Measurements from ENCODE around the gene IFNL2. TPM values are rescaled to one million over a fixed set of nuclear protein-coding genes. Genes with fewer than 3 reads are reported as not detected.
"Not testable (repeated sequence)": the region's sequence is repeated elsewhere in the genome, so short reads cannot be mapped to it uniquely, and the experiment has no call there.

IFNL2 gene
- total RNA-seq, 1 experiment from 2014 or later: not detected

DNA sequence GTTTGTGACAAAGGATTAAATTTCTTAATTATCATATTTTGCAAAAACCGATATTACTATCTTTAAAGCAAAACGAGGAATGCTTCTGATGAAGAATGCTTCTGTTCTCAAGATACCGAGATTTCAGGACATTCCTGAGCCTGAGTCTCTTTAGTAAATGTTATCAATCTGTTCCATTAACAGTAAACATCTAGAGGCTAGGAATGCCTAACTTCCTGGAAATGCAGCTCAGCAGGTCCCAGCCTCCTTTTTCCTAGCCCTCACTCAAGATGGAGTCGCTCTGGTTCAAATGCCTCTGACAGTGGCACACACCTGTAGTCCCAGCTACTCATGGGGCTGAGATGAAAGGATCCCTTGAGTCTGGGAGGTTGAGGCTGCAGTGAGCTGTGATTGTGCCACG lies 17.1 kb upstream of the IFNL2 start:
- DNase-seq (ENCODE audit: low spot score): no peak
- in situ Hi-C loops (cut with HindIII; ENCODE audit: low sequenced_read_pairs): no loop called here

DNA sequence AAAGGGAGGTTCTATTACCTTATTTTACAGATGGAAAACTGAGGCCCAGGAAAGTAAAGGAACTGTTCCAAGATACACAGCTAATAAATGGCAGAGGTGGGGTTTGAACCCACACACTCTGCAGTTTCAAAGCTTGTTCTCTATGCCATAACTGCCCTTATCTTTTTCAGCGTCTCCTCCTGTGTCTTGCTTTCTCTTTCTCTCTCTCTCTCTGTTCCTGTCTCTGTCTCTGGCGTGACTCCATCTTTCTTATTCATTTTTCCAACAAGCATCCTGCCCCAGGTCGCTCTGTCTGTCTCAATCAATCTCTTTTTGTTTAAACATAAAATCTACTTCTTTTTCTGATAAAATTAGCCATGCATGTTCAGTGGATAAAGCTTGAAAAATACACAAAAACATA lies 16.4 kb upstream of the IFNL2 start:
- DNase-seq (ENCODE audit: low spot score): no peak
- in situ Hi-C loops (cut with HindIII; ENCODE audit: low sequenced_read_pairs): no loop called here

DNA sequence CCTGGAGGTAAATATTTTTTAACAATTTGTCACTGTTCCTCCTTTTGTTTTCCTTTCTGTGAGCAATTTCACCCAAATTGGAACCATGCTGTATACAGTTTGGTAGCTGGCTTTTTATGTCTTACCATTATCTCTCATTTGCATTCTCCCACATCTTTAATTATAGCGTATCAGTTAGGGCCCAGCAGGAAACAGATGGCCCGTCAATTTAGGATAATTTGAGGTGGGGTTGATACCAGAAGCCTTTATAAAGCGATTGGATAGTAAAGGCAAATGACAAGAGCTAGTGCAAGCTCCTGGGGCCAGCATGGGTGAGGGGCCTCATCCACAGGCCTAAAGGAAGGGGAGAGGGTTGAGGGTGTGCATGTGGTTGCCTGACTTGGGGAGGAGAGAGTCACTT lies 15.7 kb upstream of the IFNL2 start:
- in situ Hi-C loops (cut with HindIII; ENCODE audit: low sequenced_read_pairs): no loop called here
- no peak for DNase-seq (ENCODE audit: low spot score)

DNA sequence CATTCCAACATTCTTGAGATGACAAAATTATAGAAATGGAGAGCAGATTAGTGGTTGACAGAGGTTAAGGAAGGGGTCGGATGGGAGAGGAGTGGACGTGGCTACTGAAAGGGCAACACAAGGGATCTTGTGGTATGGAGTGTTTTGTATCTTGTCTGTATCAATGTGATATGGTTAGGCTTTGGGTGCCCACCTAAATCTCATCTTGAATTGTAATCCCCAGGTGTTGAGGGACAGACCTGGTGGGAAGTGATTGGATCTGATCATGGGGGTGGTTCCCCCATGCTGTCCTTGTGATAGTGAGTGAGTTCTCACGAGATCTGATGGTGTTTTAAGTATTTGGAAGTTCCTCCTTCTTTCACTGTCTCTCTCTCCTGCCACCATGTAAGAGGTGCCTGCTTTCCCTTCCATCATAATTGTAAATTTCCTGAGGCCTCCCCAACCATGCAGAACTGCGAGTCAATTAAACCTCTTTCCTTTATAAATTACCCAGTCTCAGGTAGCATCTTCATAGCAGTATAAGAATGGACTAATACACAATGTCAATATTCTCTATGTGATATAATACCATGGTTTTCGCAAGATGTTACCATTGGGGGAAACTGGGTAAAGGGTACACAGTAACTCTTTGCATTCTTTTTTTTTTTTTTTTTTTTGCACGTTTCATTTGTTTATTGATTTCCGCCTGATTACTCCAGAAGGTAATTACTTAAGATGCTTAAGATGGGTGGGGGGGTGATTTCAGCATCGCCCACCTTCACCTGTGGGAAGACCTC lies 14.6 kb upstream of the IFNL2 start:
- in situ Hi-C loops (cut with HindIII; ENCODE audit: low sequenced_read_pairs): no loop called here
- DNase-seq (ENCODE audit: low spot score): no peak

DNA sequence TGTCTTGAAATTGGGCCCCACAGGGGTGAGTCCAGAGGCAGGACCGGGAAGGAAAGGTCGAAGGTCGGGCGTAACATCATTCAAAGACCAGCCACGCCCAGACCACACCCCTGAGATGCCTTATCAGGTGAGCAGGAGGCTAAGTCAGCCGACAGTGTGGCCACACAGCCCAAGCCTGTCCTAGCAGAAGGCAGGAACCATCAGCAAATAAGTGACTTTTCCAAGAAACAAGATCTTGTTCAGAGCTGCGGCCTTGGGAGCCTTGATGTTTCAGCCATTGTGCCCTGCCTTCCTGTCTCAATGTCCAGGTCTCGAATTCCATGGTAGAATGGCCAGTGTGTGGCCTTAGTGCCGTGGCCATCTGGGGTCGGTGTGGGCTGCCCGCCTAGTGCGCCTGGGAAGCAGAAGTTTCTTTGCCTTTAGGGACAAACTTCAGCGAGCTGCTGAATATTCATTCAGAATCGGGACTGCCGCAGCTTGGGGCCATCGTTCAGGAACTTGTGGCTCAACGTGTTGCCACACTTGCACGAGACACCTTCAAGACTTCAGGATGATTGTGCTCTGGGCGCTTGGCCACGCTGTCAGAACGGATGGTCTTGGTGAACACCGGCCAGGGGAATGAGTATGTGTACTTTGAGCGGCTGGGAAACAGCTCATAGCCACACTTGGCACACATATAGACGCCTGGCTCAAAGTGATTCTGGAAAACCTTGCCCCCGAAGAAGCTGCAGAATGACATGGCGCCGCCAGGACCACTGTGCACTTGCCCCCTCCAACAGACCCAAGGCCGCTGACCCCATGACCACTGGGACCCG lies 13.5 kb upstream of the IFNL2 start:
- in situ Hi-C loops (cut with HindIII; ENCODE audit: low sequenced_read_pairs): no loop called here
- DNase-seq (ENCODE audit: low spot score): no peak

DNA sequence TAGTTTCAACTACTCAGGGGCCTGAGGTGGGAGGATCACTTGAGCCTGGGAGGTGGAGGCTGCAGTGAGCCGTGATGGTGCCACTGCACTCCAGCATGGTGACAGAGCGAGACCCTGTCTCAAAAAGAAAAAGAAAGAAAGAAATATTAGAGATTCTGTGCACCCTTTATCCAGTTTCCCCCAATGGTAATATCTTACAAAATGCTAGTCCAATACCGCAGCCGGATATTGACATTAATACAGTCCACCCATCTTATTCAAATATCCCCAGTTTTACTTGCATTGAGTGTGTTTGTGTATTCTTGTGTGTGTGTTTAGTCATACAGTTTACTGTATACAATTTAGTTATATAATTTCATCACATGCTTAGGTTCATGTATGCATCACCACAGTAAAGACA lies 11.0 kb upstream of the IFNL2 start:
- in situ Hi-C loops (cut with HindIII; ENCODE audit: low sequenced_read_pairs): no loop called here
- no peak for DNase-seq (ENCODE audit: low spot score)

DNA sequence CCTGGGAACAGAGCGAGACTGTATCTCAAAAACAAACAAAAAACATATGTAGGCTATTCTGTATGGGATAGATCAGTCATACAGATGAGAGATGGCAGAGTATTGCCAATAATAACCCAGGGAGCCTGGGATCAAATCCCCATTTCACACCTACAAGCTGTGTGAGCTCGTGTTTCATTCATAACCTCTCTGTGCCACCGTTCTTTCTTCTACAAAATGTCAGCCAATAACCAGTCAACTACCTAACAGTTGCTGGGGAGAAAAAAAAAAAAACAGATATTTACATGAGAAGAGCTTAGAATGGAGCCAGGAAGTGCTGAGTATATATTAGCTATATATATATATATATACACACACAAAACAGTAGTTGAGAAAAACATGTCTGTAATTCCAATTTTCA lies 6.5 kb upstream of the IFNL2 start:
- in situ Hi-C loops (cut with HindIII; ENCODE audit: low sequenced_read_pairs): no loop called here
- no peak for DNase-seq (ENCODE audit: low spot score)

DNA sequence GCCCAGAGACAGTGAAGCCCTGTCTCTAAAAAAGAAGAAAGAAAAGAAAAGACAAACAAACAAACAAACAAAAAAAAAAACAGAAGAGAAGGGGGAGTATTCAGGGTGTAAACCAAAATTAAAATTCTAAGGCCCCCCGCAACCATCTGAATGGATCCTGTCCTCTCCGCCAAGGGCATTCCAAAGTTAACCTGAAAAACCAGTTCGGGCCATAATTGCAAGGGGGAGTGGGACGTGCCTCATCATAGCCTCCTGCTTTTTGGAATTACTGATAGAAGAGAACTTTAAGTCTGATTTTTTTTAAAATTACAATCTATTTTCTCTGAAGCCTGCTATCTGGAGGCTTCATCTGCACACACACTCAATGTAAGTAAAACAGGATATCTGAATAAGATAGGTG lies 5.7 kb upstream of the IFNL2 start:
- DNase-seq (ENCODE audit: low spot score): no peak
- in situ Hi-C loops (cut with HindIII; ENCODE audit: low sequenced_read_pairs): no loop called here

DNA sequence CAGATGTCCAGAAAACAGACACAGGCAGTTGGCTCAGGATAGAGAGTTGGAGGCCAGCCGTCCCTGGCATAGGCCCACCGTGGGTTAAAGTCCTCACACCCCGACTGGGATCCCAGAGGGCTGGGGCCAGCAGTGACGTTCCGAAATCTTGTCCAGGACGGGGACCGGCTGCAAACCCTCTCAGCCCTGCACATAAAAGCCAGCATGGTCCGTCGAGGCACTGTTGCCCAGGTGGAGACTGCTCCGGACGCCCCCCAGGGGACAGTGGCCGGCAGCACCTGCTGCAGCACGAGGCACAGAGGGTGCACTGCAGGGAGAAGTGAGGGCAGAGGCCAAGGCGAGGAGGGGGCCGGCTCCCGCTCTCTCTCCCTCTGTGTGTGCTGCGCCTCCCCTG lies 4.3 kb upstream of the IFNL2 start:
- DNase-seq (ENCODE audit: low spot score): no peak

DNA sequence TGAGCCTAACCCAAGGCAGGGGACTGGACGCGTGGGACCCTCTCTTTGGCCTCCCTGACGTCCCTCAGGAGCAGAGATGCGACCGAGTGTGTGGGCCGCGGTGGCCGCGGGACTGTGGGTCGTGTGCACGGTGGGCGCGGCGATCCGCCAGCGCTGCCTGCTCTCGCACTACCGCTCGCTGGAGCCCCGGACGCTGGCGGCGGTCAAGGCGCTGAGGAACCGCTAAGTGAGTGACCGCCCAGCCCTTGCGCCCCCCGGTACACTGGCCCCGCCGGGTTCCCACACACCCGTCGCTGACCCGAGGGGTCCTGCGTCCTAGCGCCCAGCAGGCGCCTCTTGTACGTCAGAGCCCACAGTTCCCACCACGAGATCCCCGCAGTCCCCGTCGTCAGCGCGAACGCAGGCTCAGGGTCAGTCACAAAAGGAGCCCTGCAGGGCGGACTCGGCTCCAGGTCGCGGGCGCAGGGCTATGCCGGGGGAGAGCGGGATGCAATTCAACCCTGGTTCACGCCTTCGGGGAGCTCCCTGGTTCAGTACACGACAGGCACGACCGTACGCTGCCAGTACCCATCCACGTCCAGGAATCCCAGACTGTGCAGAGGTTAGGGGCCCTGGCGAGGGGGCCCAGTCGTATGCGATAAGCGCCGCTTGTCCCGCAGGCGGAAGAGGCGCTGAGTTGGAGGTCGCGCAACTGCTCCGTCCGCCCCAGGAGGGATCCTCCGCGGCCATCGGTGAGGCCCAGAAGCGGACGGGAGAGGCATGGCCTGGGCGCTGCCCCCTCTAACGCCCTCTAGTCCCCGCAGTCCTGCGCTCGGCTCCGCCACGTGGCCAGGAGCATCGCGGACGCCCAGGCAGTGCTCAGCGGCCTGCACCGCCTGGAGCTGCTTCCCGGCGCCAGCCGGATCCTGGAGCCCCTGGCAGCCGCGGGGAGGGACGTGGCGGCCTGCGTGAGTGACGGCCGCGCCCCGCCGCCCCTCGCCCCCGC lies 3.6 kb upstream of the IFNL2 start:
- in situ Hi-C loops (cut with HindIII; ENCODE audit: low sequenced_read_pairs): no loop called here
- DNase-seq (ENCODE audit: low spot score): peak; percentile 18

More for the DNA sequence above, 4.3 kb upstream of the IFNL2 start:
- in situ Hi-C loops (cut with HindIII; ENCODE audit: low sequenced_read_pairs): no loop called here

DNA sequence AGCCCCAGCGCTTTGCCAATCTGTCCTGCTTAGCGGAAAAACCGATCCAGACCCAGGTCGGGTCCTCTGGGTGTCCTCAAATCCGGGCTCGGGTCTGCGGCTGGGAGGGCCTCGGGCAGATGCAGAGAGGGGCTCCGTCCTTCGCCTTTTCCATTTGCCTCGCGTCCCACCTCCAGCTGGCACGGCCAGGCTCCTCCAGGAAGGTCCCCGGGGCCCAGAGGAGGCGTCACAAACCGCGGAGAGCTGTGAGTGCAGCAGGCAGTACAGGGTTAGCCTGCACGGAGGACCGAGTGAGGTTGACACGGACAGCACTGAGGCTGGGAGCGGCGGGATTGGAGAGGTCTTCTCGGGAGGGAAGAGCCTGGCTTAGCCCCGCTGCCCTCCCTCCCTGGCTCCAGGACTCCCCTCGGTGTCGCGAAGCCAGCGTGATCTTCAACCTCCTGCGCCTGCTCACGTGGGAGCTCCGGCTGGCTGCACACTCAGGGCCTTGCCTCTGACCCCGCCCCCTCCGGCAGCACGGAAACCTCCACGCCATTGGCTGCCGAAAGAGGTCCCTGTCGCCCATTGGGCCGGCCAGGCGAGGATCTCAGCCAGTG lies 2.8 kb upstream of the IFNL2 start:
- DNase-seq (ENCODE audit: low spot score): peak; percentile 33
- in situ Hi-C loops (cut with HindIII; ENCODE audit: low sequenced_read_pairs): no loop called here

DNA sequence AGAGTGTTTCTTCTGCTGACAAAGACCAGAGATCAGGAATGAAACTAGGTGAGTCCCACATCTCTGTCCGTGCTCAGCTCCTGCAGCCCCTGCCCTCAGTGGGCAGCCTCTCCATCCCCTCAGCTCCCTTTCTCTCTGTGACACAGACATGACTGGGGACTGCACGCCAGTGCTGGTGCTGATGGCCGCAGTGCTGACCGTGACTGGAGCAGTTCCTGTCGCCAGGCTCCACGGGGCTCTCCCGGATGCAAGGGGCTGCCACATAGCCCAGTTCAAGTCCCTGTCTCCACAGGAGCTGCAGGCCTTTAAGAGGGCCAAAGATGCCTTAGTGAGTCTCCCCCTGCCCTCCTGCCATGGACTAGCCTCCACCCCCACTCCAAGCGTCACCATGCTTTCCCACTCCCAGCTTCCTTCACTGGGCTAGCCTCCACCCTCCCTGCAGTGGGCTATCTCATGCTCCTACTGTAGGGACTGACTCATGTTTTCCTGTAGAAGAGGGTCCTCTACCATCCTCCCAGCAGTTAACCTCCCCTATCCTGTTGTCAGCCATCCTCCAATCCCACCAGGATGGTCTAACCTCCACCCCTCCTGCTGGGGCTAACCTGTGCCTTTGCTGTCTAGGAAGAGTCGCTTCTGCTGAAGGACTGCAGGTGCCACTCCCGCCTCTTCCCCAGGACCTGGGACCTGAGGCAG lies 481 bp downstream of the IFNL2 start:
- DNase-seq (ENCODE audit: low spot score); in situ Hi-C loops (cut with HindIII; ENCODE audit: low sequenced_read_pairs): not testable (repeated sequence)

DNA sequence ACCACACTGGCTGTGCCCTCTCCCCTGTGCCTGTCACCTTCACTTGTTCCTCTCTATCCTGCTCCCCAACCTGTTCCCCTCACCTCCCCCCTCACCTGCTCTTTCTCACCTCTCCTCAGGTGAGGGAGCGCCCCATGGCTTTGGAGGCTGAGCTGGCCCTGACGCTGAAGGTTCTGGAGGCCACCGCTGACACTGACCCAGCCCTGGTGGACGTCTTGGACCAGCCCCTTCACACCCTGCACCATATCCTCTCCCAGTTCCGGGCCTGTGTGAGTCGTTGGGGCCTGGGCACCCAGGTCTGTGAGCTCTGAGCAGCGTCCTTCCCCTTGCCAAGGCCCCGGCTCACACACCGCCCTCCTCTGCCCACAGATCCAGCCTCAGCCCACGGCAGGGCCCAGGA lies 1.2 kb downstream of the IFNL2 start:
- DNase-seq (ENCODE audit: low spot score); in situ Hi-C loops (cut with HindIII; ENCODE audit: low sequenced_read_pairs): not testable (repeated sequence)

DNA sequence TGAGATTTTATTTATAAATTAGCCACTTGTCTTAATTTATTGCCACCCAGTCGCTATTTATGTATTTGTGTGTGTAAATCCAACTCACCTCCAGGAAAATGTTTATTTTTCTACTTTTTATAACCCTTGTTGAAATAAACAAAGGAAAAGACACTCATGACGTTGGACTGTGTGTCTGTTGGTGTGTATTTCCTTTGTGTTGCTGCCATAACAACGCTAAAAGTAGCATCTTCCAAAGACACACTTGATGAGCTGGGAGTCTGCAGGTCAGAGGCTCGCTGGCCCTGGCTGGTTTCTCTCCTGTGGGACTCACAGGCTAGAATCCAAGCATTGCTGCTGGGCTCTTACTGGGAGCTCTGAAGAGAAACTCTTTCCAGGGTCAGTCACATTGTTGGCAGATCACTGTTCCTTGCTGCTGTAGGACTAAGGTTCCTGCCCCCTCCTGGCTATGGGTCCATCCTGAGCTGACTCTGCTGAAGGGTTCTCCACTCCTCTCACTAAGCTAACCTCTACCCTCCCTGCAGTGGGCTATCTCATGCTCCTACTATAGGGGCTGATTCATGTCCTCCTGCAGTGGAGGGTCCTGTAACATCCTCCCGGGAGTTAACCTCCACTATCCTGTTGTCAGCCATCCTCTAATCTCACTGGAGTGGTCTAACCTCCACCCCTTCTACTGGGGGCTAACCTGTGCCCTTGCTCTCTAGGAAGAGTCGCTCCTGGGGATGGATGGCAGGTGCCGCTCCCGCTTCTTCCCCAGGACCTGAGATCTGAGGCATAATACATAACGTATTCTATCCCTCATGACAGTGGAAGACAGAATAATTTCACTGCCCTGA lies 2.1 kb downstream of the IFNL2 start:
- in situ Hi-C loops (cut with HindIII; ENCODE audit: low sequenced_read_pairs): no loop called here
- no peak for DNase-seq (ENCODE audit: low spot score)

DNA sequence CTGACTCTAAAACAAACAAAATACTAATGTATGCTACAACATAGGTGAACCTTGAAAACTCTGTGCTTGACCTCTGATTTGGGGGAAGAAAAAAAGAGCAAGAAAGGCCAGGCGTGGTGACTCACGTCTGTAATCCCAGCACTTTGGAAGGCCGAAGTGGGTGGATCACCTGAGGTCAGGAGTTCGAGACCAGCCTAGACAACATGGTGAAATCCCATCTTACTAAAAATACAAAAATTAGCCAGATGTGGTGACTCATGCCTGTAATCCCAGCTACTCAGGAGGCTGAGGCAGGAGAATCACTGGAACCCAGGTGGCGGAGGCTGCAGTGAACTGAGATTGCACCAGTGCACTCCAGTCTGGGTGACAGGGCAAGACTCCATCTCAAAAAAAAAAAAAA lies 5.7 kb downstream of the IFNL2 start:
- in situ Hi-C loops (cut with HindIII; ENCODE audit: low sequenced_read_pairs); DNase-seq (ENCODE audit: low spot score): not testable (repeated sequence)

DNA sequence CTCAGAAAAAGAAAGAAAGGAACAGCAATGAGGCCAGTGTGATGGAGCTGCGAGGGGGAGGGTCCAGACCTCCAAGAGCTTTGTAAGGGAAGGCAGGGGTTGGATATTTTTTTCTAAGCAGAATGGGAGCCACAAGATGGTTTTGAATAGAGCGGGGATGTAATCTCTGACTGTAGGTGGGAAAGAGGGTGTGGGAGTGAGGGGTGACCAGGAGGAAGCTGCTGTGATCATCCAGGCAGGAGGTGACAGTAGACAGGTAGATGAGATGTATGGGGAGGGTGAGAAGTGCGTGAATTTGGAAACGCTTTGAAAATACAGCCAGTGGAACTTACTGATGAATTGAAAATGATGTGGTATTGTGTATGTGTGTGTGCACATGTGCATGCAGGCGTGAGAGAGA lies 7.4 kb downstream of the IFNL2 start:
- in situ Hi-C loops (cut with HindIII; ENCODE audit: low sequenced_read_pairs): no loop called here
- DNase-seq (ENCODE audit: low spot score): no peak

DNA sequence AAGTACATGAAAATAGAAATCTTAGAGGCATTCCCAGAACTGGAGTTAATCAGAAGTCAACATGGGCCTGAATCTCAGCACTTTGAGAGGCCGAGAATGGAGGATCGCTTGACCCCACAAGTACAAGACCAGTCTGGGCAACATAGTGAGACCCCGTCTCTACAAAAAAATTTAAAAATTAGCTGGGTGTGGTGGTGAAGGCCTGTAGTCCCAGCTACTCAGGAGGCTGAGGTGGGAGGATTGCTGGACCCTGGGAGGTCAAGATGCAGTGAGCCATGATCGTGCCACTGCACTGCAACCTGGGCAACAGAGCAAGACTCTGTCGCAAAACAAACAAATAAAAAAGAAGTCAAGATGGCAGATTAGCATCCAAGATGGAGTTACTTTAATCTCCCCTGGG lies 8.5 kb downstream of the IFNL2 start:
- DNase-seq (ENCODE audit: low spot score): no peak
- in situ Hi-C loops (cut with HindIII; ENCODE audit: low sequenced_read_pairs): no loop called here

DNA sequence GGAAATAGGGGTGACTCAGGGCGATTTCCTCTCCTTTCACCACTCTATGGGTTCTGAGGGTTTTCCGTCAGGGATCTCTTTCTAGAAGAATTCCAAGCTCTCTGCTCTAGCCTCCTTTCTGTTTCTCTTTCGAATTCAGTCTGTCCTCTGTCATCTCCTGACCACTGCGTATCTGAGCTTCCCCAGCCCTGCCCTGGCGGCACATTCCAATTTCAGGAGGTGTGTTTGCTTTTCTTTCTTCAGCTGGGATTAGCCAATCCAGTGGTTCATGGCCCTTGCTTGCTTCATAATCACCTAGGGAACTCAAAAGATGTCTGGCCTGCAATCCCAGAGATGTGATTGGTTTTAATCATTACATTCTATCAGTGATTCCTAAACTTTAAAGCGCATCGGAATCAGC lies 9.4 kb downstream of the IFNL2 start:
- DNase-seq (ENCODE audit: low spot score): no peak
- in situ Hi-C loops (cut with HindIII; ENCODE audit: low sequenced_read_pairs): no loop called here

Data from G401 (cell line).